GM21576 (cell line): ENCODE results near the gene THOC6.

Experiments used
- ATAC-seq: cut with Tn5 transposase; IDR thresholded peaks from one replicate; pipeline ENCODE4 v1.9.1; 2021; ENCODE audit warnings: mild to moderate bottlenecking, moderate library complexity; ENCODE audit not compliant: unreplicated experiment

The THOC6 gene

DNA sequence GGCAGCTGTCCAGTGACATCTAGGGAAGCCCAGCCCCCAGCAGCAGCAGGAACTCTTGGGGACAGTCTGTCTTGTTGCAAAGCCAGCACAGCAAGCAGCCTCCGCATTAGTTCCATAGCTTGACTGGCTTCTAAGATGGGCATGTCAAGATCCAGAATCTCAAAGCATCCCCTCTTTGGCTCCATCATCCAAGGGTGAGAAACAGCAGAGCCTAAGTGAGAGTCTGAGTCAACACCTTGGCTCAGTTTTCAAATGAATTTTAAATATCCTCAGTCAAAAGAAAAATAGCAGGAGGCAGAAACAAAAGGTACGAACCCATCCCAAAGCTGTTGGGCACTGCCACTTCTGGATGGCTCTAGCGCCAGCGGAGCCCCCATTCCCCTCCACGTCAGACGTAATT lies 8.9 kb upstream of the THOC6 start:
- ATAC-seq: no peak

DNA sequence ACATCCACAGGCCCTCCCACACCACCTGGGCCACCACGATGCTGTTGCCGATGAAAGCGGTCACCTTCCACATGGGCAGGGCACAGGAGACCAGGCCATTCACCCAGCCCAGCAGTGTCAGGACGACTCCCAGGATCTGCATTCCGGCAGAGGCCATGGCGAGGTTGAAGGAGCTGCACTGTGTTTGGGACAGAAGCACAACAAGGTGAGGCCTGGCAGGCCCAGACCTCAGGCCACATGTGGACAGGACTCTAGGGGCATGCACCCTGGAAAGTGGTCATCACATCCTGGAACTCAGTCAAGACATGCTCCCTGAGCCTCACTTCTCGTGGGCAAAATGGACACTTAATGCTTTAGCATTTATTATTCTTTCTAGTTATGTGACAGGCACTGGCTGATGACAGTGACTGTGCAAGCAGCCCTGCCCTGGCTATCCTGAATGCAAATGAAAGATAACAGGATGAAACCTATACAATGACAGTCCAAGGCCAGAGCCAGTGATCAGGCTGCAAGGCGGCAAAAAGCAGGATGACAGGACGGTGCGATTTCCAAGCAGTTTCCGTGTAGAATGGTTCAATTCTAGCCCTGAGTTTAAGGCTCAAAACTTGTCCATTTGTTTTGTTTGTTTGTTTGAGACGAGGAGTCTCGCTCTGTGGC lies 7.8 kb upstream of the THOC6 start:
- ATAC-seq: no peak

DNA sequence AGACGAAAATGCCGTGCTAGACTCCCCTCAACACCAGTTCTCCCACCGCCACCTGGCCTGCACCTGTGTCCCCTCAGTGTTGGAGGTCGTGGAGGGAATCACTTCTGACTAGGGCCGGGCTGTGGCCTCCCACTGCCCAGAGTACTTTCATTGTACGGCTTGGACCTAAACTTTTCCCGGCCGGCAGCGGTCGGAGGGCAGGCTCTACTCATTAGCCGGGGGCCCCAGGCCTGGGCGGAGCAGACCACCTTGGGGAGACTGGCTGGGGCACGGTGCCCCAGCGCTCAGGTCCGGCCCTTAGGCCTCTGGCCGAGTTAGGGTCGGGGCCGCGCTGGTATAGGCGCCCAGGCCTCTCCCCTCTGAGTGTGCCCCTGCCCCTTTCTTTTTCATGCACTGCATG lies 6.5 kb upstream of the THOC6 start:
- ATAC-seq: no peak

DNA sequence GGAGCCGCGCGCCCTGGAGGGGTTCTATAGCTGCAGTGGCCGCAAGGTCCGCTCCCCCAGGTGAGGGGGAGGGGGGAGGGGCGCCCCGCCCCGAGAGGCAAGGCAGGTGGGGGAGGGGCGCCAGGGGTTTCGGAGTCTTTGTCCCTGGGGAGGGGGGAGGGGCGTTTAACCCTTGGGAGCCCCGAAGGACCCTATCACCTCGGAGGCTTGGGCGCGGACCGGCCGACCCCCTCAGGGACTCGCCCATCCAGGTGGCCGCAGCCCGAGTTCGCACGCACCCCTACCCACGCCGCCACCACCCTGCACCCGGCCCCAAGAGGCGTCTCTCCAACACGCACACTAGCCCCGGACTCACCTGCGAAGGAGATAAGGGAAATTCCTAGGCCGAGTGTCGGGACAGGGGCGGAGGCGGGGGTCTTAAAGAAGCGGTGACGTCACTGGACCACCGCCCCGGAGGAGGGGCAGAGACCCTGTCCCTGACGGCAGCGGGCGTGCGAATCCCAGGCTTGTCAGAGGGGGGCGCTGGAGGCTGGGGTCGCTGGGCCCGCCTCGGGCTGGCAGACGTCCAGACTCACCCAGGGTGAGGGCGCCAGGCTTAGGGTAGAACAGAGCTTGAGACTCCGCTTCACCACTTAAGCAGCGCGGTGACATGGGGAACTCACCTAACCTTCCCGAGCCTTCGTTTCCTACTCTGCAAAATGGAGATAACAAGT lies 5.9 kb upstream of the THOC6 start, which contains the start of gene CLDN6:
Gene CLDN6, minus strand, starts transcription at position 390 of the 713 bp plus-strand sequence. CDS start 2,162 bp downstream, outside the sequence.
- no peak for ATAC-seq

DNA sequence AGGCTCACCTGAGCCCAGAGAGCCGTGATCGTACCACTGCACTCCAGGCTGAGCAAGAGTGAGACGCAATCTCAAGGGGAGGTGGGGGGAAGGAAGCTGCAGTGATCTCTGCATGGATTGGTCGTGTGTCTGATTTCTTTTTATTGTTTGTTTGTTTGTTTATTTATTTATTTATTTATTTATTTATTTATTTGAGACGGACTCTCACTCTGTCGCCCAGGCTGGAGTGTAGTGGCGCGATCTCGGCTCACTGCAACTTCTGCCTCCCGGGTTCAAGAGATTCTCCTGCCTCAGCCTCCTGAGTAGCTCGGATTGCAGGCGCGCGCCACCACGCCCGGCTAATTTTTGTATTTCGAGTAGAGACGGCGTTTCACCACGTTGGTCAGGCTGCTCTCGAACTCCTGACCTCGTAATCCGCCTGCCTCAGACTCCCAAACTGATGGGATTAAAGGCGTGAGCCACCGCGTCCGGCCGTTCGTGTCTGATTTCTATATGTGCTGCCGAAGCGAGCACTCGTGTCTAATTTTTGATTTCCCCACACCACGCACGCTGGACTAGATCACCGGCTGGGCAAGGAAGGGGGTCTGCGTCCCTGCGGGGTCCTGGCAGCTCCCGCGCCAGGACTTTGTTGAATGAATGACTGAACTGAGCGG lies 4.1 kb upstream of the THOC6 start:
- no peak for ATAC-seq

DNA sequence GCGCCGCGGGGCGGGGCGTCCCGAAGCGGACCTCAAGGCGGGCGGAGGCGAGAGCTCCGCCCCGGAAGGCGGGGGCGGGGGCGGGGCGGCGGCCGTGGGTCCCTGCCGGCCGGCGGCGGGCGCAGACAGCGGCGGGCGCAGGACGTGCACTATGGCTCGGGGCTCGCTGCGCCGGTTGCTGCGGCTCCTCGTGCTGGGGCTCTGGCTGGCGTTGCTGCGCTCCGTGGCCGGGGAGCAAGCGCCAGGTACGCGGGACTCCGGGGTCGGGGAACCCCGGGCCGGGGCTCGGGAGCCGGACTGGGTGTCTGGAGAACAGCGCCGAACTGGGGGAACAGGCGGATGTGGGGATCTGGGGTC lies 3.6 kb upstream of the THOC6 start, which contains the start of gene TNFRSF12A:
Gene TNFRSF12A, plus strand, starts transcription at position 122 of the 357 bp plus-strand sequence. Its CDS starts 30 bp downstream, at position 152.
- ATAC-seq: no peak

DNA sequence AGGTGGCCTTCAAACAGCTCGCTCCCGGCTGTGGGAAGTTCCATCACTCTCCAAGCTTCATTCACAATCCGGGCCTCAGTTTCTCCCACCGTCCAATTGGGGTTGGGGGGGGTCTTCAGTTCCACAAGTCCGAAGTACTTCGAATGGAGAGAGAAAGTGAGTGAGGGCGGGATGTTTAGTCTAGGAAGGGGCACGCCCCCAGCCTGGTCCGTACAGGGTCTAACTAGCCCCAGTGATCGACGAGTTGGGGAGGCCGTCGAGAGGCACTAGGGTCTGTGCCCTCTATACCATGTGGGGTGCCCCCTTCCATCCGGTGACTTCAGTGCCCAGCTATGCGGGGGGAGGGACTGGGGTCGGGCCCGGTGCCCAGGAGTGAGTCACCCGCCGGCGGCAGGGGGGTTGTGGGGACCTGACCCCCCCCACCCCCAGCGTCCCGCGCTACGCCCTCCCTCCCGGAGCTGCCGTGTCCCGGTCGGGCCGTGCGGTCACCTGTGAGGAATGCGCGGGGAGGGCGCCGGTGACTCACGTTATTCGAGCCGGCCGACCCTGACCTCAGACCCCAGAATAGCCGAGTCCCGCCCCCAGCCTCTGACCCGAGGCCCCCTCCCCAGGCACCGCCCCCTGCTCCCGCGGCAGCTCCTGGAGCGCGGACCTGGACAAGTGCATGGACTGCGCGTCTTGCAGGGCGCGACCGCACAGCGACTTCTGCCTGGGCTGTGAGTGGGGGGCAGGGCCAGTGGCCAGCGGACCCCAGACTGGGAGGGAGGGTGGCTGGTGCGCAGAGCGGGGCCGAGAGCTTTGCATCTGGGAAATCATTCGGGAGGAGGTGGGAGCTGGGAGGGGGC lies 3.0 kb upstream of the THOC6 start:
- ATAC-seq: no peak

DNA sequence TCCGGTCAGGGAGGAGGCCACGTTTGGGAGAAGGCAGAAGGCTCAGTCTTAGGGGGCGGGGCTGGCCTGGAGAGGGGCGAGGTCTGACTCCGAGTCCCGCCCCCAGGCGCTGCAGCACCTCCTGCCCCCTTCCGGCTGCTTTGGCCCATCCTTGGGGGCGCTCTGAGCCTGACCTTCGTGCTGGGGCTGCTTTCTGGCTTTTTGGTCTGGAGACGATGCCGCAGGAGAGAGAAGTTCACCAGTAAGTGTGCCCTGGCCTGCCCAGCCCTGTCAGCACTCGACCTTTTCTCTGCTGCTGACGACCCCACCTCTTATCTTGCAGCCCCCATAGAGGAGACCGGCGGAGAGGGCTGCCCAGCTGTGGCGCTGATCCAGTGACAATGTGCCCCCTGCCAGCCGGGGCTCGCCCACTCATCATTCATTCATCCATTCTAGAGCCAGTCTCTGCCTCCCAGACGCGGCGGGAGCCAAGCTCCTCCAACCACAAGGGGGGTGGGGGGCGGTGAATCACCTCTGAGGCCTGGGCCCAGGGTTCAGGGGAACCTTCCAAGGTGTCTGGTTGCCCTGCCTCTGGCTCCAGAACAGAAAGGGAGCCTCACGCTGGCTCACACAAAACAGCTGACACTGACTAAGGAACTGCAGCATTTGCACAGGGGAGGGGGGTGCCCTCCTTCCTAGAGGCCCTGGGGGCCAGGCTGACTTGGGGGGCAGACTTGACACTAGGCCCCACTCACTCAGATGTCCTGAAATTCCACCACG lies 2.2 kb upstream of the THOC6 start:
- ATAC-seq: no peak

DNA sequence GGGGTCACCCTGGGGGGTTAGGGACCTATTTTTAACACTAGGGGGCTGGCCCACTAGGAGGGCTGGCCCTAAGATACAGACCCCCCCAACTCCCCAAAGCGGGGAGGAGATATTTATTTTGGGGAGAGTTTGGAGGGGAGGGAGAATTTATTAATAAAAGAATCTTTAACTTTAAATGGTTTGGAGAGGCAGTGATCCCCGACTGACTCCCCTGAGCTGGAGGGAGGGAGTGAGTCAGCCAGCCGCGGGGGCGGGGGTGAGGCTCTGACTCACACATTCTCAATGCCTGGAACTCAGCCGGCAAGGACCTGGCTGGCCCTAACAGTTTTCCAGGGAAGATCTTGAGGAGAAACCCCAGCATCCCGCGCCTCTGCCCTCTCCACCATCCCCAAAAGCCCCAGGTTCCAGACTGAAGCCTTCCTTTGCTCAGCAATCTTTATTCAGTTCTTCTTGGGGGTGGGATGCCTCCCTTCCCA lies 1.6 kb upstream of the THOC6 start:
- ATAC-seq: no peak

DNA sequence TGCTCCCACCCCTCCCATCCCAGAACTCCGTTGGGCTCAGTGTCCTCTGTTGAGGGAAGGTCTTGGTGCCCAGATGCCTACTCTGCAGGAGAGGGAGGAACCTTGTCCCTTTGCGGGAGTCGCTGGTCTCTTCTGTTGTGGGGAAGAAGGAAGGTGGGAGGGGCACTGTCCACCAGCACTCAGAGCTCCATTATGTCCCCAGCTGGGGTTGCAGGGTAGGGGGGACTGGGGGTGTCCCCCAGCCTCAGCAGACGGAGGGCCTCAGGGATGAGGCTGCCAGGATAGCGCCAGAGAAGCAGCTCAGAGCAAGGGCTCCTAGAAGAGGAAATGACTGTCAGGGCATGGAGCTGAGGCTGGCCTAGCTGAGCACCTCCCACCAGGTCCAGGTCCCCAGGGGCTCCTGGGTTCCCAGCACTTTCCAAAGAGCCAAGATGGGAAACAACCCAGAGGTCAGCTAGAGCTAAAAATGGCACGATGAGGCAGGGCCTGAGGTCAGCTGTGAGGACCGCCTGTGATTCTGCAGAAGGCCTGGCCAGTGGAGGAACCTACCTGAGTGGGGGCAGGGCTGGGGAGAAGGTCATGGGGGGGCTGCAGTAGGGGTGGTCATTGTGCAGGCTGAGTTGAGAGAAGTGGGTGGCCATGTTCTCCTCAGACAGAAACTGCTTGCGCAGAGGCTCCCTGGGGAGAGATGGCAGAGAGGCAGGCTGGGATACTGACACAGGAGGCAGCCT lies 986 bp upstream of the THOC6 start:
- ATAC-seq: no peak

DNA sequence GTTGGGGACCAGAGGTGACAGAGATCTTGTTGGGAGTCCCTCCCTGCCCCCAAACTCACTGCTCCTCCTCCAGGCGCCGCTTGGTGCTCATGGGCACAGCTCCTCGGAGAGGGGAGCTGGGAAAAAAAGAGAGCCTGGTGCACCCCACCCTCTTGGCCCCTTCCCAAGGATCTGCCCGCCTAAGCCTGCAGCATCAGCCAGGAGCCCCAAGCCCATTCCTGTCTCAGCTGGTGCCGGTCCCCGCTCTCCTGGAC lies 493 bp upstream of the THOC6 start:
- ATAC-seq: no peak

DNA sequence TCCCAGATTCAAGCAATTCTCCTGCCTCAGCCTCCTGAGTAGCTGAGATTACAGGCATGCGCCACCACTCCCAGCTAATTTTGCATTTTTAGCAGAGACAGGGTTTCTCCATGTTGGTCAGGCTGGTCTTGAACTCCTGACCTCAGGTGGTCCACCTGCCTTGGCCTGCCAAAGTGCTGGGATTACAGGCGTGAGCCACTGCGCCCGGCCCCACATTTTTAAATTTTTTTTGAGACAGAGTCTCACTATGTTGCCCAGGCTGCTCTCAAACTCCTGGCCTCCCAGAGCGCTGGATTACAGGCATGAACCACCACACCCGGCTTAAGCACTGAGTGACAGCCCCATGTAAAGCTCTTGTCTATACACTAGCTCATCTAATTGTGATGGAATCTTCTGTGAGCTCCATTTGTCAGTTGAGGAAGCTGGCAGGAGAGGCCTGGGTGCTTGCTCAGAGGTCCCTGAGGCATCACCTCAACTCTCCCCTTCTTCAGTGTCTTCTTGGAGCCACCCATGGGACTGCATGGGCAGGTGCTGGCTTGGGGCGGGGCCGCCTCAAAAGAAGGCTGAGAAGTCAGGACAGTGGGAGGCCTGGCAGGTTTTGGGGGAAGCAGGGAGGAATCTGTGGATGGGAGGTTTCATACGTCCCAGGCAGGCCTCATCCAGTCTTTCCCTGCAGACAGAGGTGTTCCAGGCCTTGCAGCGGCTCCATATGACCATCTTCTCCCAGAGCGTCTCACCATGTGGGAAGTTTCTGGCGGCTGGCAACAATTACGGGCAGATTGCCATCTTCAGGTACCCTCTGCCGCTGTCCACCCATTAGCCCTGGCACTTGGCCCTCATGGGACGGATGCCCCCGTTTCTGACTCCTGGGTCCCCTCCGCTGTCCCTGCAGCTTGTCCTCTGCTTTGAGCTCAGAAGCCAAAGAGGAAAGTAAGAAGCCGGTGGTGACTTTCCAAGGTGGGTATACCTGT lies 1.5 kb downstream of the THOC6 start:
- no peak for ATAC-seq

DNA sequence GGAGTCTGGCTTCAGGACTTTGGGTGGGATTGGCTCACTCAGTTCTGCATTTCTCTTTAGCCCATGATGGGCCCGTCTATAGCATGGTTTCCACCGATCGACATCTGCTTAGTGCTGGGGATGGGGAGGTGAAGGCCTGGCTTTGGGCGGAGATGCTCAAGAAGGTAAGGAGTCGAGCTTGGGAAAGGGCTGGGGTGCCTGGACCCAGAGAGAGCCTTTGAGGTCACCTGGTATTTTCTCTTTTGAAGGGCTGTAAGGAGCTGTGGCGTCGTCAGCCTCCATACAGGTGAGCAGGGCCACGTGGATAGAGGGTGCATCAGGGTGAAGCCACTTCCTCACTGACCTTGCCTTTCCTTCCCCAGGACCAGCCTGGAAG lies 2.2 kb downstream of the THOC6 start:
- ATAC-seq: no peak

DNA sequence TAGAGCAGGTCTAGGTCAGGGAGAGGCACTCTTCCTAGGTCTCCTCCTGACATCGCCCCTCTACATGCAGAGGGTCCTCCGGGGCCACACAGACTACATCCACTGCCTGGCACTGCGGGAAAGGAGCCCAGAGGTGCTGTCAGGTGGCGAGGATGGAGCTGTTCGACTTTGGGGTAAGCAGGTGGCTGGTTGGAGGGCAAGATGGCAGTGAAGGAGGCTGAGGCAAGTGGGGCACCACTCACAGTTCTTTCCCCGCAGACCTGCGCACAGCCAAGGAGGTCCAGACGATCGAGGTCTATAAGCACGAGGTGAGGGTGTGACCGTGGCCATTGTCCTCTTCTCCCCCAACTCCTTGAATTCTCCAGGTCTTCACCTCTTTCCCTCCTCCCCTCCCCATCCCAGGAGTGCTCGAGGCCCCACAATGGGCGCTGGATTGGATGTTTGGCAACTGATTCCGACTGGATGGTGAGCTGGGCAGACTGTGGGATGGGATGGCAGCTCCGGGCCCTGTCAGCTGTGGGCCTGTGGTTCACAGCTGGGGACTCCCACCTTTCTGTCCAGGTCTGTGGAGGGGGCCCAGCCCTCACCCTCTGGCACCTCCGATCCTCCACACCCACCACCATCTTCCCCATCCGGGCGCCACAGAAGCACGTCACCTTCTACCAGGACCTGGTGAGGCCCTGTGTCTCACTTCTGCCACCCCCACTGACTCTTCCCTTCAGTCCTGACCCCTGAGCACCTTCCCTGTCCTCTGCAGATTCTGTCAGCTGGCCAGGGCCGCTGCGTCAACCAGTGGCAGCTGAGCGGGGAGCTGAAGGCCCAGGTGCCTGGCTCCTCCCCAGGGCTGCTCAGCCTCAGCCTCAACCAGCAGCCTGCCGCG lies 3.0 kb downstream of the THOC6 start:
- no peak for ATAC-seq

DNA sequence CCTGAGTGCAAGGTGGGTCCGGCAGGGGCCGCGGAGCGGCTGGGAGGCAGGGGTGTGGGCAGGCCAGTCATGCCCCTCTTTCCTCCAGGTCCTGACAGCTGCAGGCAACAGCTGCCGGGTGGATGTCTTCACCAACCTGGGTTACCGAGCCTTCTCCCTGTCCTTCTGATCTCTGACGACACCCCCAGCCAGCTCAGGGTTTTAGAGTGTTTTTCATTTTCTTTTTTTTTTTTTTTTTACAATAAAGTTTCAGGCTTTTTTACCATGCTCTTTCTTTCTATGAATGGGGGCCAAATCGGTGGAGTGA lies 3.6 kb downstream of the THOC6 start:
- no peak for ATAC-seq

DNA sequence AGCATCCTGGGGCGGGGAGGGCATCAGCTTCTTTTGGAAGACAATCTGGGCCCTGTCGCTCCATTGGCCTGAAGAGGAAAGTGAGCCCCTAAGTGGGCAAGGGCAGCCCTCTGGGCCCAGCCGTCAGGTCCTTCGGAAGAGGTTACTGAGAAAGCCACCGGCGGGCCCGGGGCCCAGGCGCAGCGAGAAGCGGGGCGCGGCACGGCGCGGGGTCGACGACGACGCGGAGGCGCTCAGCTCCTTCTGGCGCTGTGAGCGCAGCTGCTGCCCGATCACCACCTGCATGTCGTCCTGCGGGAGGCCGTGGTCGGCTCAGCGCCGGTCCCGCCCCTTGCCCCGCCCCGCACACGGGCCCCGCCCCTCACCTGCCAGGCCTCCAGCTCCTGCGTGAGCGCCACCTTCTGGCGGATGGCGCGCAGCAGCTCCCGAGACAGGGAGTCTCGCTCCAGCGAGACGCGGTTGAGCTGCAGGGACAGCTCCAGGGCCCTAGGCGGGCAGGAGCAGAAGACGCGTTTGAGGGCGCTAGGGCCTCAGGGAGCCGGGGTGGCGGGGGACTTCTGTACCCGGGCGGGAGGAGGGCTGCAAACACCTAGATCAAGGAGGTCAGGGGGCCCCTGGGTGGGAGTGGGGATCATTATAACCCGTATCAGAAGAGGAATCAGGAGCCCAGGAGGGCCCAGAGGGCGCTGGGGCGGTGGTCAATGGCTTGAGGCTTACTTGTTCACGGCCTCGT lies 4.3 kb downstream of the THOC6 start:
- no peak for ATAC-seq

DNA sequence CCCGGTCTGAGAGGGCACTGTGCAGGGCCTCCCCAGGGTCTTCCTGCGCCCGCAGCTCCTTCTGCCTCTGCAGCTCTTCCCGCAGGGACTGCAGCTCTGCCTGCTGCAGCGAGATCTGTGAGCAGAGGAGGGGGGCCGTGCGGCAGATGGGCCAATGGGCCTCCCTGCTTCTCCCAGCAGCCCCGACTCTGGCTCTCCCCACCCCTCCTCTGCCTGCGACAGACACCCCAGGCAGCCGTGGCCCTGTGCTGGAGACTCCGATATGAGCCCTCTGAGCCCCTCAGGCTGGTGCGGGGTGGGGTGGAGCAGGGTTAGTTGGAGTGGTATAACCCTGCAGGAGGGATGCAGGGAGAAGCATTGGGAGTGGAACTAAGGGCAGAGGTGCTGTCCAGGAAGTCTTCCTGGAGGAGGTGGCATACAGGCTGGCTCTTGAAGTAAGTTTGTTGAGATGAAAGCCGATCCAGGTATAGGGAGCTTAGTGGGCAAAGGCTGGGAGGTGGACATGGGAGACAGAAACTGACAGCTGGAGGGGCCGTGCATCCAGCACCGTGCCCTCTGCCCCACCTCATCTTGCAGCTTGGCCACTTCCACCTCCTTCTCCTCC lies 5.0 kb downstream of the THOC6 start:
- ATAC-seq: no peak
